GM12878 (cell line): ENCODE data around the gene FDXR. TPM values are rescaled to one million over a fixed set of nuclear protein-coding genes. Genes with fewer than 3 reads are reported as not detected.

ENCODE experiments used
- ATAC-seq: fragments of 200-7000 bp; cut with Tn5 transposase; 3 replicates; pipeline ENCODE4 v1.9.1; 2020; ENCODE audit warnings: mild to moderate bottlenecking, moderate library complexity
- BruUV-seq: library from RNA; stranded (reverse); fragments of 400-500 nt; replicated peaks from 2 replicates; lab custom pipeline; 2021; lab: Mats Ljungman, UMichigan
- CTCF ChIA-PET: fragments of 300-600 bp; sonication (Branson Sonifier 250); formaldehyde crosslinking; extraction: SDS; loops from one replicate; lab custom pipeline; 2021; ENCODE audit warnings: inconsistent platforms; lab: Yijun Ruan, JAX
- POLR2A ChIA-PET: fragments of 350-600 bp; formaldehyde crosslinking; extraction: SDS; loops from one replicate; lab custom pipeline; 2021; ENCODE audit warnings: inconsistent platforms; lab: Charles Lee
- RAD21 ChIA-PET: fragments of 300-600 bp; sonication (Branson Sonifier 250); formaldehyde crosslinking; loops from one replicate; lab custom pipeline; 2023; ENCODE audit warnings: antibody characterized with exemption; ENCODE audit not compliant: unreplicated experiment; lab: Charles Lee
- SMC1A ChIA-PET: fragments of 300-600 bp; sonication (Branson Sonifier 250); formaldehyde crosslinking; loops from one replicate; lab custom pipeline; 2023; ENCODE audit not compliant: unreplicated experiment, uncharacterized antibody; lab: Charles Lee
- DNase-seq: peaks from one replicate; pipeline ENCODE4 v3.0.0-alpha.2; 2011; ENCODE audit warnings: low read depth, low spot score
- FAIRE-seq: peaks from 3 replicates; lab custom pipeline; 2011; peaks lifted over from hg19 to GRCh38; lab: Jason Lieb, UNC
- H2AFZ ChIP-seq: 2 replicates; pipeline ENCODE4 v1.6.0; 2011; ENCODE audit warnings: low read depth, low read length, control low read depth; ENCODE audit not compliant: control insufficient read depth
- H3K27ac ChIP-seq: 2 replicates; pipeline ENCODE4 v1.5.1; 2011; ENCODE audit warnings: control low read depth; ENCODE audit not compliant: control insufficient read depth, insufficient read depth
- H3K27me3 ChIP-seq, 2 experiments: replicated peaks in 1 of 2; 2 replicates each; pipeline versions ENCODE4 v1.6.0 to v1.6.1; 2011; ENCODE audit warnings: low read length in 1 of 2; ENCODE audit not compliant: control insufficient read depth in 2 of 2, insufficient read depth in 2 of 2
- H3K36me3 ChIP-seq, 2 experiments: 2 replicates each; pipeline ENCODE4 v1.5.1; 2011; ENCODE audit warnings: low read length in 1 of 2; ENCODE audit not compliant: control insufficient read depth in 2 of 2, insufficient read depth in 2 of 2
- H3K4me1 ChIP-seq: 2 replicates; pipeline ENCODE4 v1.6.1; 2011; ENCODE audit warnings: mild to moderate bottlenecking, low read length, moderate library complexity, mixed read lengths; ENCODE audit not compliant: control insufficient read depth, insufficient read depth
- H3K4me2 ChIP-seq: 2 replicates; pipeline ENCODE4 v1.6.0; 2011; ENCODE audit warnings: control low read depth; ENCODE audit not compliant: control insufficient read depth, insufficient read depth
- H3K4me3 ChIP-seq: fragments of 200-600 bp; sonication (generic); 2 replicates; pipeline ENCODE4 v1.5.1; 2016
- H3K79me2 ChIP-seq: 2 replicates; pipeline ENCODE4 v1.6.0; 2011; ENCODE audit warnings: low read length; ENCODE audit not compliant: control insufficient read depth, insufficient read depth
- H3K9ac ChIP-seq: 2 replicates; pipeline ENCODE4 v1.8.0; 2011; ENCODE audit warnings: low read length, control low read depth, mixed read lengths; ENCODE audit not compliant: control insufficient read depth, insufficient read depth
- H3K9me3 ChIP-seq: replicated peaks from 3 replicates; pipeline ENCODE4 v1.5.1; 2011; ENCODE audit warnings: mild to moderate bottlenecking, low read length; ENCODE audit not compliant: control insufficient read depth, insufficient read depth
- H4K20me1 ChIP-seq: 2 replicates; pipeline ENCODE4 v1.6.0; 2011; ENCODE audit not compliant: control insufficient read depth, insufficient read depth
- ASH2L ChIP-seq: fragments of 300-600, 200-600 bp; sonication (generic); IDR thresholded peaks from 2 replicates; pipeline ENCODE4 v1.6.1; 2017; ENCODE audit warnings: low read depth, mild to moderate bottlenecking, borderline replicate concordance
- BHLHE40 ChIP-seq, 2 experiments: fragments of 450-650 bp in 1 of 2; IDR thresholded peaks; 2 replicates each; pipeline ENCODE4 v1.6.1; 2011 to 2017; ENCODE audit warnings: low read depth in 2 of 2, borderline replicate concordance in 1 of 2, improper control_type of control experiment in 1 of 2, low read length in 1 of 2, mild to moderate bottlenecking in 1 of 2
- CBX3 ChIP-seq: fragments of 200-600 bp; sonication (generic); IDR thresholded peaks from 2 replicates; pipeline ENCODE4 v1.6.1; 2016; ENCODE audit warnings: low read depth, borderline replicate concordance
- FOXM1 ChIP-seq: IDR thresholded peaks from 2 replicates; pipeline ENCODE4 v1.6.1; 2012; ENCODE audit warnings: low read depth, mild to moderate bottlenecking, inconsistent platforms, low read length, moderate library complexity
- GATAD2B ChIP-seq: fragments of 450-650 bp; conservative IDR thresholded peaks from 2 replicates; pipeline ENCODE4 v1.6.1; 2017; ENCODE audit warnings: low read depth, mild to moderate bottlenecking, moderate library complexity
- IRF4 ChIP-seq: IDR thresholded peaks from 2 replicates; pipeline ENCODE4 v1.6.1; 2011; ENCODE audit warnings: low read depth, low read length
- KDM1A ChIP-seq: fragments of 200-600 bp; sonication (generic); IDR thresholded peaks from 2 replicates; pipeline ENCODE4 v1.6.1; 2016; ENCODE audit warnings: borderline replicate concordance
- MYC ChIP-seq: IDR thresholded peaks from 2 replicates; pipeline ENCODE4 v1.6.1; 2011; ENCODE audit warnings: mild to moderate bottlenecking, low read length, moderate library complexity, inconsistent platforms; ENCODE audit not compliant: insufficient read depth, insufficient replicate concordance, insufficient read length, severe bottlenecking
- NFXL1 ChIP-seq: fragments of 450-650 bp; IDR thresholded peaks from 2 replicates; pipeline ENCODE4 v1.6.1; 2017; ENCODE audit warnings: antibody characterized with exemption, mild to moderate bottlenecking, borderline replicate concordance
- POLR2A ChIP-seq: IDR thresholded peaks from 2 replicates; pipeline ENCODE4 v1.6.1; 2011; ENCODE audit warnings: low read depth, mild to moderate bottlenecking, low read length
- POU2F2 ChIP-seq: IDR thresholded peaks from 3 replicates; pipeline ENCODE4 v1.6.1; 2011; ENCODE audit warnings: low read depth, mild to moderate bottlenecking, low read length, borderline replicate concordance
- ZNF384 ChIP-seq: IDR thresholded peaks from 2 replicates; pipeline ENCODE4 v1.6.1; 2012; ENCODE audit warnings: low read depth, mild to moderate bottlenecking, low read length, improper control_type of control experiment, borderline replicate concordance
- ZNF622 ChIP-seq: fragments of 450-650 bp; IDR thresholded peaks from 2 replicates; pipeline ENCODE4 v1.6.1; 2017; ENCODE audit warnings: mild to moderate bottlenecking, inconsistent platforms
- ZNF687 ChIP-seq: fragments of 450-650 bp; IDR thresholded peaks from 2 replicates; pipeline ENCODE4 v1.6.1; 2017; ENCODE audit warnings: mild to moderate bottlenecking, moderate library complexity
- WGBS: methylation state at CpG from one replicate; pipeline ENCODE4 v1.1.6; 2016; ENCODE audit warnings: low lambda C conversion rate; ENCODE audit not compliant: insufficient replicate concordance, insufficient coverage; ENCODE audit errors: missing lambda C conversion rate; 5-methylcytosine and 5-hydroxymethylcytosine counted together
- in situ Hi-C: fragments of 300-500 bp; cut with MboI; formaldehyde crosslinking; loops from 9 replicates; pipeline ENCODE4 v1.14.3; 2018; ENCODE audit warnings: mixed read lengths
- intact Hi-C: fragments of 100-400 bp; cut with micrococcal nuclease; formaldehyde crosslinking; loops from one replicate; pipeline ENCODE4 v1.14.2; 2022; ENCODE audit not compliant: unreplicated experiment
- polyA plus RNA-seq, 11 experiments: library from polyadenylated mRNA; depleted of rRNA in 4 of 11; unstranded in 6 of 11; stranded (reverse) in 5 of 11; fragments of >200 nt; fragmentation: Nextera tagmentation in 4 of 11; fragmentation: Illumina TruSeq in 1 of 11; extraction: Ambion mirVana in 4 of 11; extraction: Trizol in 1 of 11; gene quantifications; 1 replicate in 1 of 11; 2 replicates in 10 of 11; pipeline versions ENCODE4 v1.2.1 to v1.2.3, GENCODE V29; 2011 to 2016; ENCODE audit warnings: inconsistent platforms in 2 of 11, missing spikeins in 2 of 11, low read depth in 1 of 11
- total RNA-seq, 4 experiments: library from RNA; depleted of rRNA in 3 of 4; stranded (reverse); fragments of >200 nt in 3 of 4; fragmentation: Illumina TruSeq in 1 of 4; extraction: Trizol in 1 of 4; gene quantifications; 2 replicates each; pipeline versions ENCODE4 v1.2.1 to v1.2.3, GENCODE V29; 2013 to 2021

The FDXR gene
- total and polyA plus RNA-seq, 10 of the 15 experiments (the other 5 are each of a cell fraction or from before 2014, with no cell fraction given), result 0.85 to 162 (median 48.2) TPM

- H4K20me1 ChIP-seq, result no peaks in the 10 kb centered on the region
- H3K9ac ChIP-seq, result no peak overlapping the region
- ATAC-seq (no peak), DNase-seq (no peak), FAIRE-seq (no peak)
- BruUV-seq, result no TSS peak
- H3K27ac ChIP-seq, result no peak overlapping the region
- H2AFZ ChIP-seq, result no peak overlapping the region
- intact Hi-C loops, result no loop called here
- H3K36me3 ChIP-seq, result no peaks in the 10 kb centered on the region
- H3K79me2 ChIP-seq, result no peaks in the 10 kb centered on the region
- TF ChIP-seq POLR2A (no peak), IRF4 (no peak), CBX3 (no peak), KDM1A (no peak), GATAD2B (no peak), ASH2L (no peak), NFXL1 (no peak), POU2F2 (no peak)
- RAD21 ChIA-PET, result interaction anchor here (0.5 to 0.8 kb wide), 2 partner anchors 19 to 46 kb away, joined by 3 read pairs; no protein-coding TSS in a partner anchor
- CTCF ChIA-PET, result interaction anchor here (0.9 to 1.6 kb wide), 6 partner anchors 10 to 118 kb away, joined by 3 to 4 read pairs (median 4); no protein-coding TSS in a partner anchor
- peaks cover 4% of the 10 kb centered on the region for H3K4me1 ChIP-seq
- SMC1A ChIA-PET, result no interaction called here
- H3K4me2 ChIP-seq, result no peak overlapping the region
- WGBS, result 77% methylated on average over 23 of the region's 26 CpGs
- no peak overlapping the region for H3K4me3 ChIP-seq
- no peaks in the 10 kb centered on the region for H3K9me3 ChIP-seq
- no peaks in the 10 kb centered on the region for H3K27me3 ChIP-seq
- POLR2A ChIA-PET, result no interaction called here
- in situ Hi-C loops, result no loop called here
These were observed 29.5 kb downstream of the FDXR start for GRCh38 chr17:74843352-74843627.

- 12% methylated on average over 39 of the region's 88 CpGs for WGBS
- no peak overlapping the region for H3K9ac ChIP-seq
- no peak overlapping the region for H3K27ac ChIP-seq
- ChIA-PET CTCF (interaction anchor here (0.7 to 1.6 kb wide), 5 partner anchors 19 to 119 kb away, joined by 3 to 4 read pairs (median 4); no protein-coding TSS in a partner anchor), RAD21 (interaction anchor here (0.5 to 0.8 kb wide), 2 partner anchors 20 to 47 kb away, joined by 3 read pairs; no protein-coding TSS in a partner anchor), SMC1A (no interaction called here), POLR2A (no interaction called here)
- no peaks in the 10 kb centered on the region for H3K27me3 ChIP-seq
- no peaks in the 10 kb centered on the region for H3K9me3 ChIP-seq
- no peaks in the 10 kb centered on the region for H3K79me2 ChIP-seq
- in situ Hi-C loops (no loop called here), intact Hi-C loops (no loop called here)
- no peaks in the 10 kb centered on the region for H4K20me1 ChIP-seq
- H2AFZ ChIP-seq, result no peak overlapping the region
- FAIRE-seq, result no peak
- H3K4me1 ChIP-seq, result peaks cover 4% of the 10 kb centered on the region
- H3K36me3 ChIP-seq, result no peaks in the 10 kb centered on the region
- ATAC-seq, result peak; percentile 76
- peak overlapping the region; percentile 41; the same call in 1 of the 2 replicates for H3K4me2 ChIP-seq
- no peak overlapping the region for H3K4me3 ChIP-seq
- no peak for DNase-seq
- BruUV-seq, result no TSS peak
- no peak for TF ChIP-seq ZNF622
- no peak for TF ChIP-seq MYC
- no peak for TF ChIP-seq ZNF687
- TF ChIP-seq BHLHE40 (IDR thresholded peaks at IDR 0.05; ENCODE audit: borderline replicate concordance in 1 of 2, low read depth in 2 of 2, low read length in 1 of 2), result peak in 1 of 2 experiments; percentile 27; a peak in 1 of 4 replicates
- TF ChIP-seq FOXM1, result no peak
- no peak for TF ChIP-seq ZNF384
- 0 out of 2 replicates have a peak, but pooled peaks have one; percentile 33 for TF ChIP-seq GATAD2B
These were observed 30.0 kb downstream of the FDXR start for GRCh38 chr17:74842599-74843351.
